Placental epithelial cell (primary cell): ENCODE results near the gene ZPLD1. TPM values are rescaled to one million over a fixed set of nuclear protein-coding genes. Genes with fewer than 3 reads are reported as not detected.

Experiments used
- total RNA-seq: library from RNA; depleted of rRNA; stranded (reverse); fragments of >200 nt; gene quantifications from 2 replicates; pipeline ENCODE4 v1.2.3, GENCODE V29; 2012

The ZPLD1 gene
- not detected in 2 replicates for total RNA-seq

GRCh38 chr3:102434715-102435114, at the start of gene ZPLD1:
Gene ZPLD1, plus strand, starts transcription at chr3:102435015. Its CDS starts 3,473 bp downstream, at chr3:102438488.

